Memory B cell (primary cell): ENCODE measurements around the gene ANXA10.
"Not testable (repeated sequence)": the region's sequence is repeated elsewhere in the genome, so short reads cannot be mapped to it uniquely, and the experiment has no call there.

ENCODE experiments used
- ATAC-seq: fragments of 150-1000 bp; cut with Tn5 transposase; 2 replicates; pipeline ENCODE4 v1.10.0; 2021; ENCODE audit warnings: low read depth, mild to moderate bottlenecking, moderate library complexity
- DNase-seq, 2 donors: peaks; one replicate each; pipeline ENCODE4 v3.0.0; 2022; ENCODE audit warnings: low spot score in 2 of 2
- H3K27ac Mint-ChIP-seq: one replicate; pipeline ENCODE4 v1.8.0; 2022; ENCODE audit warnings: mild to moderate bottlenecking, moderate library complexity, mixed read lengths
- H3K27me3 Mint-ChIP-seq: one replicate; pipeline ENCODE4 v1.8.0; 2022; ENCODE audit warnings: mixed read lengths
- H3K36me3 Mint-ChIP-seq: one replicate; pipeline ENCODE4 v1.8.0; 2022; ENCODE audit warnings: mild to moderate bottlenecking, mixed read lengths
- H3K4me1 Mint-ChIP-seq: one replicate; pipeline ENCODE4 v1.8.0; 2022; ENCODE audit warnings: mixed read lengths
- H3K4me3 Mint-ChIP-seq: one replicate; pipeline ENCODE4 v1.8.0; 2022; ENCODE audit warnings: mild to moderate bottlenecking, moderate library complexity, mixed read lengths
- H3K9me3 Mint-ChIP-seq: one replicate; pipeline ENCODE4 v1.8.0; 2022; ENCODE audit warnings: mixed read lengths

ANXA10 gene

DNA sequence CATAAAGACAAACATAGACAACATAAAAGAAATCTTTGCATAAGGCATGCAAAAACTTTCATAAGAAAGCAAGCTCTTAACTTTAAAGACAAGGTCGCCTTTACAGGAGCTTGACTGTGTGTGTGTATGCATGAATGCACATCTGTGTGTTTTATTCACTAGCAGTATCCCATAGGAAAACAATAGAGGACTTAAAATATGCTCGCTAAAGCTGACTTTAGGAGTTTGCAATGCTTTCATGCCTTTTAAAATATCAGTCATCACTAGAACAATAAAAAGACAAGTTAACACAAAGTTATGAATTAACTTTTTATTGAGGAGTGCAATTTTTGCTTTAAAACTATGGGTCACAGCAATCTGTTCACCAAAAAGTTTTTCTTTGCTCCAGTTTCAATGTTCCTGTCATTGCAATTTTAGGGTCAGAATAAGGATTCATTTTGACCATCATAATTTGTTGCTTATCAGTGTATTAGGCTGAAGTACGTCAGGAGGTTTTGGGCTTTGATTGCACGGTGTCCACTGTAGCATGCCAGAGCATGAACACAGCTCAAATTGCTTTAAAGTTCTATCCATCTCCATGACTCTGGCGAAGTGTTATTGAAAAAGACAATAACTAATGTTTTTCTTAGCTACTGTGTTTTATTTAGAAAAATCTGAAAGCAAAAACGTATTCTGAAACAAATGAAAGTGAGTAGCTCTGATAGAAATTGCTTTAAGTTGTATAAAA is 36.9 kb downstream of the ANXA10 start:
- DNase-seq, result no peak
- Mint-ChIP-seq H3K36me3 (no peaks in the 10 kb centered on the region), H3K9me3 (no peaks in the 10 kb centered on the region), H3K27ac (no peak overlapping the region), H3K27me3 (no peaks in the 10 kb centered on the region), H3K4me3 (no peak overlapping the region), H3K4me1 (no peaks in the 10 kb centered on the region)
- no peak for ATAC-seq

DNA sequence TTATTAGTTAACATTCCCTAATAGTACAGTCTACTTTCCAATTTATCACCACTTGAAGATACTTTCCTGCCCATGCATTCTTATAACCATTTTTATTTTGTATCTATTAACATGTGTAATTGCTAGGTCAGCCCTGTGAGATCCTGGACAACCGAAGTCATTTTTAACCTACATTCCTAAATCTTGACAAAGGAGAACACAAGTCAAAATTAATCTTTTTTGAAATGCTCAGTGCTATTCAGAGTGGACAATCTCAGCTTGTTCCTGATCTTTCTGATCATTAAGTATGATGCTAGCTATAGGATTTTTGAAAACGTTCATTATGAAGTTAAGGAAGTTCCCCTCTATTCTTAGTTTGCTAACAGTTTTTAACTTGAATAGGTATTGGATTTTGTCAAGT is 37.5 kb downstream of the ANXA10 start:
- no peaks in the 10 kb centered on the region for H3K9me3 Mint-ChIP-seq
- no peak for ATAC-seq

DNA sequence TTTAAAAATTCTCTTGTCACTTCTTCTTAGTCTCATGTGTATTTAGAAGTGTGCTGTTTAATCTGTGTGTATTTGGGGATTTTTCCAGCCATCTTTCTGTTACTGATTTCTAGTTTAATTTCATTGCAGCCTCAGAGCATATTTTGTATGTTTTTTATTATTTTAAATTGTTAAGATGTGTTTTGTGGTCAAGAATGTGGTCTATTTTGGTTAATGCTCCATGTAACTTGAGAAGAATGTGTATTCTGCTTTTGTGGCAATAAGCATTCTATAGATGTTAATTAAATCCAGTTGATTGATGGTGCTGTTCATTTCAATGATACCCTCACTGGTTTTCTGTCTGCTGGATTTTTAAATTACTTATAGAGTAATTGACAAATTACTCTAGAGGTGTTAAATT is 38.9 kb downstream of the ANXA10 start:
- no peaks in the 10 kb centered on the region for H3K27me3 Mint-ChIP-seq
- H3K27ac Mint-ChIP-seq, result no peak overlapping the region
- no peak for ATAC-seq
- H3K36me3 Mint-ChIP-seq, result no peaks in the 10 kb centered on the region
- no peak for DNase-seq
- no peaks in the 10 kb centered on the region for H3K4me1 Mint-ChIP-seq
- no peak overlapping the region for H3K4me3 Mint-ChIP-seq
- no peaks in the 10 kb centered on the region for H3K9me3 Mint-ChIP-seq

More for the DNA sequence above, 37.5 kb downstream of the ANXA10 start:
- Mint-ChIP-seq H3K36me3 (no peaks in the 10 kb centered on the region), H3K27me3 (no peaks in the 10 kb centered on the region), H3K4me3 (no peak overlapping the region), H3K27ac (no peak overlapping the region), H3K4me1 (no peaks in the 10 kb centered on the region)
- DNase-seq, result no peak

DNA sequence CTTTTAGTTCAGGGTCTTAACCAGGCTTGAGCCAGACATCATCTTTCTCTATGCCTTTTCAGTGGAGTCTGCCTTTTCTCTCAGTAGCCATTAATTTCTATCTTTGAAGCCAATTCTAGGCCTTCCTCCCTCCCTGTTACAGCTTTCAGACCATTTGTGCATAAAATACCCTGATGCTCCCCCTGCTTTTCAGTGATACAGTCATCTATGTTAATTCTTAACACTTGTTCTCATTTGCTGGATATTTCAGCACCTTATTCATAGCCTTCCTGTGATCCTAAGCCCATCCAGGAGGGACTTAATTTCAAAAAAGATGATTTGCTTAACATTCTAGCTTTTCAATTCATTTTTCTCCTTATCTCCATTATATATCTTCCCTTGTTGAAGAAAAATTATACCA is 42.3 kb downstream of the ANXA10 start:
- no peak overlapping the region for H3K27ac Mint-ChIP-seq
- H3K9me3 Mint-ChIP-seq, result peaks cover 2% of the 10 kb centered on the region
- DNase-seq (no peak), ATAC-seq (no peak)
- H3K36me3 Mint-ChIP-seq, result no peaks in the 10 kb centered on the region
- no peaks in the 10 kb centered on the region for H3K4me1 Mint-ChIP-seq
- no peak overlapping the region for H3K4me3 Mint-ChIP-seq
- H3K27me3 Mint-ChIP-seq, result peaks cover 3% of the 10 kb centered on the region

DNA sequence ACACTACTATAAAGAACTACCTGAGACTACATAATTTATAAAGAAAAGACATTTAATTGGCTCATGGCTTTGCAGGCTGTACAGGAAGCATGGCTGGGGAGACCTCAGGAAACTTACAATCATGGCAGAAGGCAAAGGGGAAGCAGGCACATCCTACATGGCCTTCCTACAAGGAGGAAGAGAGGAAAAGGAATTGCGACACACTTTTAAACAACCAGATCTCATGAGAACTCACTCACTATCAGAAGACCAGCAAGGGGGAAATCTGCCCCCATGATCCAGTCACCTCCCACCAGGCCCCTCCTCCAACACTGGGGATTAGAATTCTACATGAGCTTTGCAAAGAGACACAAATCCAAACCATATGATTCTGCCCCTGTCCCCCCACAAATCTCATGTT is 43.5 kb downstream of the ANXA10 start:
- H3K4me1 Mint-ChIP-seq, DNase-seq, H3K36me3 Mint-ChIP-seq, H3K27me3 Mint-ChIP-seq, H3K27ac Mint-ChIP-seq, H3K9me3 Mint-ChIP-seq, ATAC-seq, H3K4me3 Mint-ChIP-seq: not testable (repeated sequence)

DNA sequence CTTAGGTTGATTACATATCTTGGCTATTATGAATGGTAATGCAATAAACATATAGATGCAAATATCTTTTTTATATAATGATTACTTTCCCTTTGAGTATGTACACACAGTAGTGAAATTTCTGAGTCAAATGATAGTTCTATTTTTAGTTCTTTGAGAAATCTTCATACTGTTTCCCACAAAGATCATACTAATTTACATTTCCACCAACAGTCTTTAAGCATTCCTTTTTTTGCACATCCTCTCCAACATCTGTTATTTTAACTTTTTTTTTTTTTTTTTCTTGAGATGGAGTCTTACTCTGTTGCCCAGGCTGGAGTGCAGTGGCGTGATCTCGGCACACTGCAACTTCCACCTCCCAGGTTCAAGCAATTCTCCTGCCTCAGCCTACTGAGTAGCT is 45.4 kb downstream of the ANXA10 start:
- H3K4me3 Mint-ChIP-seq, ATAC-seq, H3K27ac Mint-ChIP-seq, H3K4me1 Mint-ChIP-seq, H3K27me3 Mint-ChIP-seq, H3K36me3 Mint-ChIP-seq, DNase-seq, H3K9me3 Mint-ChIP-seq: not testable (repeated sequence)

DNA sequence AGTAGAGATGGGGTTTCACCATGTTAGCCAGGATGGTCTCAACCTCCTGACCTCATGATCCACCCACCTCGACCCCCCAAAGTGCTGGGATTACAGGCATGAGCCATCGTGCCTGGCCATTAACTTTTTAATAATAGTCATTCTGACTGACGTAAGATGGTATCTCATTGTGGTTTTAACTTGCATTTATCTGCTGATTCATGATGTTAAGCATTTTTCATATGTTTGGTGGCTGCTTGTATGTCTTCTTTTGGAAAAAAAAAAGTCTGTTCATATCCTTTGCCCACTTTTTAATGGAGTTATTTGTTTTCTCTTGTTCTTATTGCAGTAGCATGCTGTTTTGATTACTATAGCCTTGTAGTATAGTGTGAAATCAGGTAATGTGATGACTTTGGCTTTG is 45.8 kb downstream of the ANXA10 start:
- H3K36me3 Mint-ChIP-seq, result no peaks in the 10 kb centered on the region
- H3K9me3 Mint-ChIP-seq, result peaks cover 2% of the 10 kb centered on the region
- H3K27me3 Mint-ChIP-seq, result peaks cover 6% of the 10 kb centered on the region
- H3K27ac Mint-ChIP-seq, result no peak overlapping the region
- H3K4me3 Mint-ChIP-seq, result no peak overlapping the region
- no peaks in the 10 kb centered on the region for H3K4me1 Mint-ChIP-seq
- ATAC-seq, result no peak
- no peak for DNase-seq

DNA sequence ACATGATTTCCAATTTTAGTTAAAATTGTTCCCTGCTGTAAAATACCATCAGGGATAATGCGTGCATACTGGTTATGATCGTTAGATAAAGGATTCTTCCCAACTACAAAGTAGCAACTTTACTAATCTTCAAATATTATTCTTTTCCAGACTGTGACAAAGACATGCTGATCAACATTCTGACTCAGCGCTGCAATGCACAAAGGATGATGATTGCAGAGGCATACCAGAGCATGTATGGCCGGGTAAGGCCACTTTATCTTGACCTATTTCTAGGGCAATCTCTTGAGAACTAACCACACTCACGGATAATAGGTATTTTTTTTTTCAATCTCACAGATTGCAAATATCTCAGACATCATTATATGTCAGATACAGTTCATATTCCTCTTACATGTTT is 47.0 kb downstream of the ANXA10 start:
- Mint-ChIP-seq H3K4me3 (no peak overlapping the region), H3K36me3 (no peaks in the 10 kb centered on the region), H3K27me3 (peaks cover 6% of the 10 kb centered on the region), H3K4me1 (no peaks in the 10 kb centered on the region), H3K9me3 (peaks cover 2% of the 10 kb centered on the region), H3K27ac (no peak overlapping the region)
- ATAC-seq (no peak), DNase-seq (no peak)

DNA sequence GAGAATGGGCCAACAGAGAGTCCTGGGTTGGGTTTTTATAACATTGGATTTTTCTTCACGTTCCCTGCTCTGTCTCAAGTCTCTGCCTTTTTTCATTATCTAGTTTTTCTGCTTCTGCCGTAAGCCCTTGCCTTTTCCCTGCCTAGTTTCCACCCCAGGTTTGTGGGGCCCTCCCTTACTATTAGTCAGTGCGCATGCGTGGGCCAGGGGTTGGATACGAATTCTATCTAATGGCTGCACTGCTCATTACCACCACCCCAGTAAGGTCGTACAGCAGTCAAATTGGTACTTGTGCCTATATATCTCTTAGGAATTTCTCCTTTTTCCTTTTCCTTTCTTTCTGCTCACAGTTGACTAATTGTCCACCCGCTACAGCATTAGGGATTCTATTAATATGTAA is 49.4 kb downstream of the ANXA10 start:
- no peak overlapping the region for H3K27ac Mint-ChIP-seq
- peaks cover 2% of the 10 kb centered on the region for H3K9me3 Mint-ChIP-seq
- H3K36me3 Mint-ChIP-seq, result no peaks in the 10 kb centered on the region
- no peak overlapping the region for H3K4me3 Mint-ChIP-seq
- peaks cover 6% of the 10 kb centered on the region for H3K27me3 Mint-ChIP-seq
- DNase-seq (no peak), ATAC-seq (no peak)
- H3K4me1 Mint-ChIP-seq, result no peaks in the 10 kb centered on the region

DNA sequence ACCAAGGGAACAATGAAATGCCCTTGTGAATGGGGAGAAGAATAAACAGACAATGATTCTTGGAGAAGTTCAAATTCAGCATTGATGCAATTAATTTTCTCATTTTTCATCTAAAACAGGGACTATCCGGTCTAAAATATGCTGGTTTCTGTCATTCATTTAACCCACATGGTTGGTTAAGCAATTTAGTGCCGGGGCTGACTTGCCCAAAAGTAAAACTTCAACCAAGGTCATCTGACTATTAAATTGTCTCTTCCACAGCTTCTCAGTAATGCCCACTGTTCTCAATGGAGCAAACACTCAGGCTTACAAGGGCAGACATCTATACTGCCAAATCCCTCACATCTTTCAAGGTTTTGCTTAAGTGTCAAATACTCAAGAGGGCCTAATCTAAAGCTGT is 51.3 kb downstream of the ANXA10 start:
- Mint-ChIP-seq H3K9me3 (no peaks in the 10 kb centered on the region), H3K27ac (no peak overlapping the region), H3K4me3 (no peak overlapping the region), H3K4me1 (no peaks in the 10 kb centered on the region), H3K36me3 (no peaks in the 10 kb centered on the region), H3K27me3 (peaks cover 3% of the 10 kb centered on the region)
- ATAC-seq (no peak), DNase-seq (no peak)

DNA sequence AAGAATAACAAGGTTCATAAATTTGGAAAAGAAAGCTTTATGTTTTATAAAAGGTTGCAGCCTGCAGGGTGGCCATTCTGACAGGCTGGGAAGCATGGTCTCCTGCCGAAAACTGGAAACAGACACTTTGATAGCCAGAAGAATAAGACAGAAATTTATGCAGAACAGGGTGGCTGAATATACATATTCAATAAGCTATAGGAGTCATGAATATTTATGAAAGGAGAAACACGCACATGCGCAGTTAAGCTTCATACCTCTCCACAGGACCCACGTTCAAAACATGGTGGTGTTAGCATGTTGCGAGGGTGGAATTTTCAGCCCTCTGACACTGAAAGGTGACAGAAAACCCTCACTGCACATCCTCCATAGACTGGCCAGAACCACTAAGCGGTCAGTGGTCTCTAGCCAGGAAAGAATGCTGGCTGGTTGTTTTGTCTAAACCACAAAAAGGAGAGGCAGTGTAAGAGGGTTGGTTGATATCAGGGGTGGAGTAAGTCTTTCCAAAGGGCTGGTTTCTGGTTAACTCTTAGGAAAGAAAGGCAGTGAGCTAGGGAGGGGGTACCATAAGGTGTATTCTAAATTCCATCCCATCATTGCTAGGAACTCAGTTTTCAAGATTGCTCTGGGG is 58.2 kb downstream of the ANXA10 start:
- Mint-ChIP-seq H3K27me3 (no peaks in the 10 kb centered on the region), H3K27ac (no peak overlapping the region), H3K36me3 (no peaks in the 10 kb centered on the region), H3K4me1 (peaks cover 5% of the 10 kb centered on the region), H3K9me3 (no peaks in the 10 kb centered on the region), H3K4me3 (no peak overlapping the region)
- DNase-seq (no peak), ATAC-seq (no peak)

DNA sequence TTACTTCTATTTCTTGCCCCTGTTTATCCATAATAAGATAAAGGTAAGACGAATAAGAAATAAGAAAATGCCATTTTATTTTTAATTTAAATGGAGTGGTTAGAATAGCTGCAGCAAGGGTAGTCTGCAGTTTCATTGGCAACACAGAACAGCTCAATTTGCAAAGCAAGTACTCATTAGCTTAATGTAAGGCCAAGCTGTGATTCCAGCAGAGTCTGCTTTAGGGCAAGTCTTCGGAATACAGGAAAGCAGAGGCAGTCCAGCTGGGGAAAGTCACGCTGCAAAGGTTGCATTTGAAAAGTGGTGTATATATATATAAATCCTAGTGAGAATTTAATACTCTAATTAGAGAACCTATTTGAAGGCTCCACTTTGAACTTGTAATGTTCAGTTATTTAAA is 59.0 kb downstream of the ANXA10 start:
- Mint-ChIP-seq H3K4me3 (no peak overlapping the region), H3K4me1 (peaks cover 5% of the 10 kb centered on the region)
- no peak for ATAC-seq

DNA sequence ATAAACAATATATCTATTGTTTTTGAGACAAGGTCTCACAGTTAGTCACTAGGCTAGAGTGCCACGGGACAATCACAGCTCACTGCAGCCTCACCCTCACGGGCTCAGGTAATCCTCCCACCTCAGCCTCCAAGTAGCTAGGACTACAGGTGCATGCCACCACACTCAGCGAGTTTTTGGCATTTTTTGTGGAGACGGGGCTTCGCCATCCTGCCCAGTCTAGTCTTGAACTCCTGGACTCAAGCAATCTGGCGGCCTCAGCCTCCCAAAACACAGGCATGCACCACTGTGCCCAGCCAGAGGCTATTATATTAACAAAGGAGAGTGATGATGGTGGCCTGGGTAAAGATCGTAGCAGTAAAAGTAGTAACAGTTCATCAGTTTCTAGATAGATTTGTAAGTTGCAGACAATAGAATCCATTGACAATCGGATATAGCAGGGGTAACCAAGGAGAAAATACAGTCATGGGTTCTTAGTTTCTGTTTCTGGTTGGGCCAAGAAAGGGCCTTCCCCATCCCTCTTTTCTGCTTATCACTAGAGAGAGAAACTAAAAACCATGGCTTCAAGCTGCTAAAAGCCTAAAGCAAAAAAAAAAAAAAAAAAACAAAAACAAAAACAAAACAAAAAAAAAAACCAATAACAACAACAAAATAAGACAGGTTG is 60.6 kb downstream of the ANXA10 start:
- Mint-ChIP-seq H3K4me3 (peak overlapping the region; percentile 66), H3K36me3 (no peaks in the 10 kb centered on the region), H3K9me3 (no peaks in the 10 kb centered on the region), H3K4me1 (peaks cover 5% of the 10 kb centered on the region), H3K27me3 (no peaks in the 10 kb centered on the region), H3K27ac (peak overlapping the region; percentile 7)
- DNase-seq, result no peak
- ATAC-seq, result no peak

More for the DNA sequence above, 59.0 kb downstream of the ANXA10 start:
- no peak for DNase-seq
- no peaks in the 10 kb centered on the region for H3K36me3 Mint-ChIP-seq
- H3K27ac Mint-ChIP-seq, result no peak overlapping the region
- H3K9me3 Mint-ChIP-seq, result no peaks in the 10 kb centered on the region
- H3K27me3 Mint-ChIP-seq, result no peaks in the 10 kb centered on the region

DNA sequence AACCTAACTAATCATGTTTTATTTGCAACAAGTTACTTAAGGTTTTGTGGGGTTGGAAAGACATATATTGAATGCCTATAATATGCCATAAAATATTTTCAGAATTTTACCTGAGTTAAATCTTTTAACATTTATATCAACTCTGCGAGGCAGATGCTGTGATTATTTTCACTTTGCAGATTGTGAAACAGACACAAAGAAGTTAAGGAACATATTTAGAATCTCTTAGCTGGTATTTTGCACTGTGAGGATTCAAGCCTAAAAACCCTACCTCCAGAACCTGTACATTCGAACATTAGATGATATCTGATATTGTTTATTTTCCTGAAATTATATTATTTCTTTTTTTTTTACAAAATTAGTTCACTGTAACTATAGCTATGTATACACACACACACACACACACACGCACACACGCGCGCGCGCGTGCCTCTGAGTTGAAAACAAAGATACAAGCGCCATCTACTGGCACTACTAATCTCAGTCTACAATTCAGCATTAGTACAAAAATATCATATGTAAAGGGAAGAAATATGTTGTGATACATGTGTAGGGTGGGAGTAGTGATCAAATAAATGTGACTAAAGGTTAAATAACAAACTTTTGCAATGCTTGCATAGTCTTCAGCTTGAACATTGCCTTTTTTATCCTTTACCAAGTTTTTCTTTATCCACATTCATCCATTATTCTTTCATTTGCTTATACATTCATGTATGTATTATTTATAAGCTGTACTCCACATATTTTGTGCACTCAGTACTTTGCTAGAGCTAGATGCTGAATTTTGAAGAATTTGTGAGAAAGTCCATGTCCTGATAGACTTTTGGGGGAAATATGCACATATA is 61.5 kb downstream of the ANXA10 start:
- H3K9me3 Mint-ChIP-seq, result no peaks in the 10 kb centered on the region

More for the DNA sequence above, 61.5 kb downstream of the ANXA10 start:
- Mint-ChIP-seq H3K27ac (peak overlapping the region; percentile 7), H3K27me3 (no peaks in the 10 kb centered on the region), H3K36me3 (no peaks in the 10 kb centered on the region), H3K4me3 (no peak overlapping the region), H3K4me1 (peaks cover 5% of the 10 kb centered on the region)
- peak; percentile 32 to 34 for DNase-seq
- peak; percentile 71 for ATAC-seq
